ENCODE results near the gene ANGPT4. TPM values are rescaled to one million over a fixed set of nuclear protein-coding genes. Genes with fewer than 3 reads are reported as not detected.

The ANGPT4 gene
- total RNA-seq, 1 experiment from 2014 or later = 0.20 TPM

DNA sequence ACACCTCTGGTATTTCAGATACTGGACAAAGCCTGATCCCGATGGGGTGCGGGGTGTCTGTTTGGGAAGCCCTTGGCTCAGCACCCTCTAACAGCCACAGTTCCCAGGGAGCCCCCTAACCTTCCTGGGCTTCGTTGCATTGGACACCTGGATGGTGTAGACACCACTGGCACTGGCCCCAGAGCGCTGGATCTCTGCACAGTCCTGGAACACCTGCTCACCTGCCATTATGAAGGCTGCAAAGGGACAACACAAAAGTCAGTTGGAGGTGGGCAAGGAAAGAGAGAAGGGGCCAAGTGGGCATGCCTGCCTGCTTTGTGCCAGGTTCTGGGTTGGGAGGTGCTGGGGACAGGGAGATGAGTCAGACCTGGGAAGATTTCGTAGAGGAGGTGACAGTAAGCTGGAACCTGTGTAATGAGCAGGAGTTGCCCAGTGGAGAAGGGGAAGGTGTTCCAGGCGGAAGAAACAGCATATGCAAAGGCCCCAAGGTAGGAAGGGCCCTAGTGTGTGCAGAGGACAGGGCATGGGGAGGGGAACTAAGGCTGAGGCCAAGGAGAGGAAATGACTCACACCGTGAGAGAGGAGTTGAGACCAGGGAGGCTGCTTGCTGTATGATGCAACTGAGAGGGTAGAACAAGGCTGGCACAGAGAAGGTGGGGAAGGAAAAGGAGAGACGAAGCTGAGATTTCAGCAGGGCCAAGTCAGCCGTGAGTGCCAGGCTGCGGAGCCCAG, 34.9 kb downstream of the ANGPT4 start:
- no peaks in the 10 kb centered on the region for H3K9me3 Mint-ChIP-seq
- POLR2A ChIA-PET = interaction anchor here (0.5 kb wide), 1 partner anchor 74 kb away, joined by 3 read pairs; no protein-coding TSS in a partner anchor
- no peak overlapping the region for H3K4me3 Mint-ChIP-seq
- ATAC-seq (no peak), DNase-seq (ENCODE audit: low spot score) (no peak)
- H3K27me3 Mint-ChIP-seq (ENCODE audit: low read depth) = peaks cover 15% of the 10 kb centered on the region
- TF ChIP-seq GABPB1 (CRISPR knock-in tag; IDR thresholded peaks at IDR 0.05) (peak; percentile 68; the same call in 1 of the 2 replicates), ZNF317 (CRISPR knock-in tag; IDR thresholded peaks at IDR 0.05; ENCODE audit: borderline replicate concordance, low read depth) (no peak)
- H3K36me3 Mint-ChIP-seq = no peaks in the 10 kb centered on the region
- no peak overlapping the region for H3K27ac Mint-ChIP-seq
- CTCF ChIA-PET = no interaction called here
- peaks cover 9% of the 10 kb centered on the region for H3K4me1 Mint-ChIP-seq

DNA sequence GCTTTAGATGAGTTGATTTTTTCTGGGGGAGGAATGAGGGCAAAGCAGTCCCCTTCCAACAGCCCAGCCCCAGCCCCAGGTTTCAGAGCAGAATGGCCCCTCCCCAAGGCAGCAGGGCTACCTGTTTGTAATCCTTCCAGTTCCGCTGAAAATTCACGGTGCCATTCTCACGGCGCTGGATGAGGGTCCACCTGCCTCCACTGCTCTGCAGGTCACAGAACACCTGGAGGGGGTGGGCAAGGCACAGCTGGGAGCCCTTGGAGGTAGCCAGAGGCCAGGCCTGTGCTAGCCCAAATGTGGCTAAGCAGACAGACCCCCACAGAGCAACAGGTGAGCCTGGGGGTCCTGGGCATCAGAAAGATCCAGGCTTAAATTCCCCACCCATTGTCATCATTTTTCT, 36.5 kb downstream of the ANGPT4 start:
- no peaks in the 10 kb centered on the region for H3K4me1 Mint-ChIP-seq
- DNase-seq (ENCODE audit: low spot score) (no peak), ATAC-seq (no peak)
- H3K9me3 Mint-ChIP-seq = no peaks in the 10 kb centered on the region
- CTCF ChIA-PET = no interaction called here
- peaks cover 3% of the 10 kb centered on the region for H3K27me3 Mint-ChIP-seq (ENCODE audit: low read depth)
- POLR2A ChIA-PET = no interaction called here
- TF ChIP-seq, protein P1, sequence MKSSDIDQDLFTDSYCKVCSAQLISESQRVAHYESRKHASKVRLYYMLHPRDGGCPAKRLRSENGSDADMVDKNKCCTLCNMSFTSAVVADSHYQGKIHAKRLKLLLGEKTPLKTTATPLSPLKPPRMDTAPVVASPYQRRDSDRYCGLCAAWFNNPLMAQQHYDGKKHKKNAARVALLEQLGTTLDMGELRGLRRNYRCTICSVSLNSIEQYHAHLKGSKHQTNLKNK (CRISPR knock-in tag; IDR thresholded peaks at IDR 0.05) = no peak
- TF ChIP-seq NR3C1 (CRISPR knock-in tag; conservative IDR thresholded peaks at IDR 0.05; ENCODE audit: low read depth) (no peak), OVOL2 (CRISPR knock-in tag; IDR thresholded peaks at IDR 0.05; ENCODE audit: borderline replicate concordance) (no peak), HMGA2 (CRISPR knock-in tag; IDR thresholded peaks at IDR 0.05) (no peak), SOX15 (CRISPR knock-in tag; IDR thresholded peaks at IDR 0.05) (no peak), MYBL2 (CRISPR knock-in tag; IDR thresholded peaks at IDR 0.05) (no peak), GRHL2 (CRISPR knock-in tag; IDR thresholded peaks at IDR 0.05; ENCODE audit: insufficient replicate concordance, severe bottlenecking) (no peak), RELA (CRISPR knock-in tag; IDR thresholded peaks at IDR 0.05; ENCODE audit: borderline replicate concordance) (no peak), GABPB1 (CRISPR knock-in tag; IDR thresholded peaks at IDR 0.05) (no peak), JUN (CRISPR knock-in tag; IDR thresholded peaks at IDR 0.05) (no peak), TCF7 (CRISPR knock-in tag; IDR thresholded peaks at IDR 0.05; ENCODE audit: low read depth) (no peak), ESRRA (CRISPR knock-in tag; IDR thresholded peaks at IDR 0.05; ENCODE audit: borderline replicate concordance) (no peak), FOXK1 (CRISPR knock-in tag; IDR thresholded peaks at IDR 0.05) (no peak)
- TF ChIP-seq, protein P2, sequence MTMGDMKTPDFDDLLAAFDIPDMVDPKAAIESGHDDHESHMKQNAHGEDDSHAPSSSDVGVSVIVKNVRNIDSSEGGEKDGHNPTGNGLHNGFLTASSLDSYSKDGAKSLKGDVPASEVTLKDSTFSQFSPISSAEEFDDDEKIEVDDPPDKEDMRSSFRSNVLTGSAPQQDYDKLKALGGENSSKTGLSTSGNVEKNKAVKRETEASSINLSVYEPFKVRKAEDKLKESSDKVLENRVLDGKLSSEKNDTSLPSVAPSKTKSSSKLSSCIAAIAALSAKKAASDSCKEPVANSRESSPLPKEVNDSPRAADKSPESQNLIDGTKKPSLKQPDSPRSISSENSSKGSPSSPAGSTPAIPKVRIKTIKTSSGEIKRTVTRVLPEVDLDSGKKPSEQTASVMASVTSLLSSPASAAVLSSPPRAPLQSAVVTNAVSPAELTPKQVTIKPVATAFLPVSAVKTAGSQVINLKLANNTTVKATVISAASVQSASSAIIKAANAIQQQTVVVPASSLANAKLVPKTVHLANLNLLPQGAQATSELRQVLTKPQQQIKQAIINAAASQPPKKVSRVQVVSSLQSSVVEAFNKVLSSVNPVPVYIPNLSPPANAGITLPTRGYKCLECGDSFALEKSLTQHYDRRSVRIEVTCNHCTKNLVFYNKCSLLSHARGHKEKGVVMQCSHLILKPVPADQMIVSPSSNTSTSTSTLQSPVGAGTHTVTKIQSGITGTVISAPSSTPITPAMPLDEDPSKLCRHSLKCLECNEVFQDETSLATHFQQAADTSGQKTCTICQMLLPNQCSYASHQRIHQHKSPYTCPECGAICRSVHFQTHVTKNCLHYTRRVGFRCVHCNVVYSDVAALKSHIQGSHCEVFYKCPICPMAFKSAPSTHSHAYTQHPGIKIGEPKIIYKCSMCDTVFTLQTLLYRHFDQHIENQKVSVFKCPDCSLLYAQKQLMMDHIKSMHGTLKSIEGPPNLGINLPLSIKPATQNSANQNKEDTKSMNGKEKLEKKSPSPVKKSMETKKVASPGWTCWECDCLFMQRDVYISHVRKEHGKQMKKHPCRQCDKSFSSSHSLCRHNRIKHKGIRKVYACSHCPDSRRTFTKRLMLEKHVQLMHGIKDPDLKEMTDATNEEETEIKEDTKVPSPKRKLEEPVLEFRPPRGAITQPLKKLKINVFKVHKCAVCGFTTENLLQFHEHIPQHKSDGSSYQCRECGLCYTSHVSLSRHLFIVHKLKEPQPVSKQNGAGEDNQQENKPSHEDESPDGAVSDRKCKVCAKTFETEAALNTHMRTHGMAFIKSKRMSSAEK (CRISPR knock-in tag; IDR thresholded peaks at IDR 0.05; ENCODE audit: borderline replicate concordance) = no peak
- TF ChIP-seq, protein P3, sequence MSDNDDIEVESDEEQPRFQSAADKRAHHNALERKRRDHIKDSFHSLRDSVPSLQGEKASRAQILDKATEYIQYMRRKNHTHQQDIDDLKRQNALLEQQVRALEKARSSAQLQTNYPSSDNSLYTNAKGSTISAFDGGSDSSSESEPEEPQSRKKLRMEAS (CRISPR knock-in tag; IDR thresholded peaks at IDR 0.05) = no peak
- TF ChIP-seq, protein P4, sequence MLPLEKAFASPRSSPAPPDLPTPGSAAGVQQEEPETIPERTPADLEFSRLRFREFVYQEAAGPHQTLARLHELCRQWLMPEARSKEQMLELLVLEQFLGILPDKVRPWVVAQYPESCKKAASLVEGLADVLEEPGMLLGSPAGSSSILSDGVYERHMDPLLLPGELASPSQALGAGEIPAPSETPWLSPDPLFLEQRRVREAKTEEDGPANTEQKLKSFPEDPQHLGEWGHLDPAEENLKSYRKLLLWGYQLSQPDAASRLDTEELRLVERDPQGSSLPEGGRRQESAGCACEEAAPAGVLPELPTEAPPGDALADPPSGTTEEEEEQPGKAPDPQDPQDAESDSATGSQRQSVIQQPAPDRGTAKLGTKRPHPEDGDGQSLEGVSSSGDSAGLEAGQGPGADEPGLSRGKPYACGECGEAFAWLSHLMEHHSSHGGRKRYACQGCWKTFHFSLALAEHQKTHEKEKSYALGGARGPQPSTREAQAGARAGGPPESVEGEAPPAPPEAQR (CRISPR knock-in tag; IDR thresholded peaks at IDR 0.05) = no peak
- TF ChIP-seq, protein P5, sequence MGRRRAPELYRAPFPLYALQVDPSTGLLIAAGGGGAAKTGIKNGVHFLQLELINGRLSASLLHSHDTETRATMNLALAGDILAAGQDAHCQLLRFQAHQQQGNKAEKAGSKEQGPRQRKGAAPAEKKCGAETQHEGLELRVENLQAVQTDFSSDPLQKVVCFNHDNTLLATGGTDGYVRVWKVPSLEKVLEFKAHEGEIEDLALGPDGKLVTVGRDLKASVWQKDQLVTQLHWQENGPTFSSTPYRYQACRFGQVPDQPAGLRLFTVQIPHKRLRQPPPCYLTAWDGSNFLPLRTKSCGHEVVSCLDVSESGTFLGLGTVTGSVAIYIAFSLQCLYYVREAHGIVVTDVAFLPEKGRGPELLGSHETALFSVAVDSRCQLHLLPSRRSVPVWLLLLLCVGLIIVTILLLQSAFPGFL (CRISPR knock-in tag; IDR thresholded peaks at IDR 0.05; ENCODE audit: borderline replicate concordance) = no peak
- TF ChIP-seq, protein P6, sequence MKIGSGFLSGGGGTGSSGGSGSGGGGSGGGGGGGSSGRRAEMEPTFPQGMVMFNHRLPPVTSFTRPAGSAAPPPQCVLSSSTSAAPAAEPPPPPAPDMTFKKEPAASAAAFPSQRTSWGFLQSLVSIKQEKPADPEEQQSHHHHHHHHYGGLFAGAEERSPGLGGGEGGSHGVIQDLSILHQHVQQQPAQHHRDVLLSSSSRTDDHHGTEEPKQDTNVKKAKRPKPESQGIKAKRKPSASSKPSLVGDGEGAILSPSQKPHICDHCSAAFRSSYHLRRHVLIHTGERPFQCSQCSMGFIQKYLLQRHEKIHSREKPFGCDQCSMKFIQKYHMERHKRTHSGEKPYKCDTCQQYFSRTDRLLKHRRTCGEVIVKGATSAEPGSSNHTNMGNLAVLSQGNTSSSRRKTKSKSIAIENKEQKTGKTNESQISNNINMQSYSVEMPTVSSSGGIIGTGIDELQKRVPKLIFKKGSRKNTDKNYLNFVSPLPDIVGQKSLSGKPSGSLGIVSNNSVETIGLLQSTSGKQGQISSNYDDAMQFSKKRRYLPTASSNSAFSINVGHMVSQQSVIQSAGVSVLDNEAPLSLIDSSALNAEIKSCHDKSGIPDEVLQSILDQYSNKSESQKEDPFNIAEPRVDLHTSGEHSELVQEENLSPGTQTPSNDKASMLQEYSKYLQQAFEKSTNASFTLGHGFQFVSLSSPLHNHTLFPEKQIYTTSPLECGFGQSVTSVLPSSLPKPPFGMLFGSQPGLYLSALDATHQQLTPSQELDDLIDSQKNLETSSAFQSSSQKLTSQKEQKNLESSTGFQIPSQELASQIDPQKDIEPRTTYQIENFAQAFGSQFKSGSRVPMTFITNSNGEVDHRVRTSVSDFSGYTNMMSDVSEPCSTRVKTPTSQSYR (CRISPR knock-in tag; IDR thresholded peaks at IDR 0.05) = no peak
- TF ChIP-seq, protein P7, sequence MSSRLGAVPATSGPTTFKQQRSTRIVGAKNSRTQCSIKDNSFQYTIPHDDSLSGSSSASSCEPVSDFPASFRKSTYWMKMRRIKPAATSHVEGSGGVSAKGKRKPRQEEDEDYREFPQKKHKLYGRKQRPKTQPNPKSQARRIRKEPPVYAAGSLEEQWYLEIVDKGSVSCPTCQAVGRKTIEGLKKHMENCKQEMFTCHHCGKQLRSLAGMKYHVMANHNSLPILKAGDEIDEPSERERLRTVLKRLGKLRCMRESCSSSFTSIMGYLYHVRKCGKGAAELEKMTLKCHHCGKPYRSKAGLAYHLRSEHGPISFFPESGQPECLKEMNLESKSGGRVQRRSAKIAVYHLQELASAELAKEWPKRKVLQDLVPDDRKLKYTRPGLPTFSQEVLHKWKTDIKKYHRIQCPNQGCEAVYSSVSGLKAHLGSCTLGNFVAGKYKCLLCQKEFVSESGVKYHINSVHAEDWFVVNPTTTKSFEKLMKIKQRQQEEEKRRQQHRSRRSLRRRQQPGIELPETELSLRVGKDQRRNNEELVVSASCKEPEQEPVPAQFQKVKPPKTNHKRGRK (CRISPR knock-in tag; IDR thresholded peaks at IDR 0.05; ENCODE audit: borderline replicate concordance) = no peak
- no peak overlapping the region for H3K4me3 Mint-ChIP-seq
- H3K36me3 Mint-ChIP-seq = no peaks in the 10 kb centered on the region
- no peak overlapping the region for H3K27ac Mint-ChIP-seq

Data from WTC11 (cell line).